GM12801 (cell line): ENCODE measurements around the gene CASP5.

Experiments used
- TF ChIP-seq, protein P1 (sequence below): IDR thresholded peaks from one replicate; pipeline ENCODE4 v1.5.1; 2011; ENCODE audit warnings: control low read depth; ENCODE audit not compliant: insufficient read length; ENCODE audit errors: extremely low read depth

Gene CASP5

GRCh38 chr11:105034813-105035620 is 12.0 kb upstream of the CASP5 start, which contains the start of gene CASP1:
Gene CASP1, minus strand, starts transcription at chr11:105035144. Its CDS starts 31 bp downstream, at chr11:105035113.
- TF ChIP-seq, protein P1, sequence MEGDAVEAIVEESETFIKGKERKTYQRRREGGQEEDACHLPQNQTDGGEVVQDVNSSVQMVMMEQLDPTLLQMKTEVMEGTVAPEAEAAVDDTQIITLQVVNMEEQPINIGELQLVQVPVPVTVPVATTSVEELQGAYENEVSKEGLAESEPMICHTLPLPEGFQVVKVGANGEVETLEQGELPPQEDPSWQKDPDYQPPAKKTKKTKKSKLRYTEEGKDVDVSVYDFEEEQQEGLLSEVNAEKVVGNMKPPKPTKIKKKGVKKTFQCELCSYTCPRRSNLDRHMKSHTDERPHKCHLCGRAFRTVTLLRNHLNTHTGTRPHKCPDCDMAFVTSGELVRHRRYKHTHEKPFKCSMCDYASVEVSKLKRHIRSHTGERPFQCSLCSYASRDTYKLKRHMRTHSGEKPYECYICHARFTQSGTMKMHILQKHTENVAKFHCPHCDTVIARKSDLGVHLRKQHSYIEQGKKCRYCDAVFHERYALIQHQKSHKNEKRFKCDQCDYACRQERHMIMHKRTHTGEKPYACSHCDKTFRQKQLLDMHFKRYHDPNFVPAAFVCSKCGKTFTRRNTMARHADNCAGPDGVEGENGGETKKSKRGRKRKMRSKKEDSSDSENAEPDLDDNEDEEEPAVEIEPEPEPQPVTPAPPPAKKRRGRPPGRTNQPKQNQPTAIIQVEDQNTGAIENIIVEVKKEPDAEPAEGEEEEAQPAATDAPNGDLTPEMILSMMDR, result no peak

- TF ChIP-seq, protein P1, result no peak
Measured at GRCh38 chr11:105033781-105034180, 10.8 kb upstream of the CASP5 start.

DNA sequence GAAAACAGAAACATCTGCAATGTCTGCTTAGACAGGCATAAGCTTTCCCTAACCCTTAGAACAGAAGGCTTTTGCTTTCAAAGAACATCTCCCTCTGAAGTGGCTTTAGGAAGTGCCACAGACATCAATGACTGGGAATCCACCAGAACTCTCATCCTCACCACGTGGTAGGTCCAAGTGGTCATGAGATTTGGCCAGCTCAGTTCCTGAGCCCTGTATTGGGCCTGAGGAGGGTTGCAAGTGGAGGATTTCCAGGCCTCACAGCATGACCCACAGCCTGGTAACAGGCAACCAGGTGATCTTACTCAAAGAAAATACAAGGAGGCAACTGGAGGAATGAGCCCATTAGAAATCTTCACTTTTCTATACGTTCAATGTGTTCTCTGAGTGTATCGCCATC is 10.4 kb upstream of the CASP5 start:
- TF ChIP-seq, protein P1, result no peak

DNA sequence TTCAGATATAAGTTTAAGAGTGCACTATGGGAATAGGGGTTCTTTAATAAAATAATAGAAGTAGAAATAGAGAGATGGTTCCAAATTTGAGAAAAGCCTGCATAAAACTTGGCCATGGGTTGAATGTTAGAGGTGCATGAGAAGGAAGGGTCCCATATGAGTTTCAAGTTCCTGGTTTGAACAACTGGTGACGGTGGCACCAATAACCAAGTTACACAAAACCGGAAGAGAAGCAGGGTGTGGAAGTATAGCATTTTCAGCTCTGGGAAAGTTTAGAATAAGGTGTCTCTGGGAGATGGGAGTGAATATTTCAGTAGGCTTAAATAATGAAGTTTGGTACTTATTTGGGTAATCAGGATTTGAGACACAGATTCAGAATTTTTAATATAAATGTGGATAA is 9.5 kb upstream of the CASP5 start:
- TF ChIP-seq, protein P1, result no peak

GRCh38 chr11:105027678-105028077 is 4.7 kb upstream of the CASP5 start:
- TF ChIP-seq, protein P1, result no peak

- TF ChIP-seq, protein P1, result no peak
Measured at GRCh38 chr11:105024394-105024793, 1.4 kb upstream of the CASP5 start.

DNA sequence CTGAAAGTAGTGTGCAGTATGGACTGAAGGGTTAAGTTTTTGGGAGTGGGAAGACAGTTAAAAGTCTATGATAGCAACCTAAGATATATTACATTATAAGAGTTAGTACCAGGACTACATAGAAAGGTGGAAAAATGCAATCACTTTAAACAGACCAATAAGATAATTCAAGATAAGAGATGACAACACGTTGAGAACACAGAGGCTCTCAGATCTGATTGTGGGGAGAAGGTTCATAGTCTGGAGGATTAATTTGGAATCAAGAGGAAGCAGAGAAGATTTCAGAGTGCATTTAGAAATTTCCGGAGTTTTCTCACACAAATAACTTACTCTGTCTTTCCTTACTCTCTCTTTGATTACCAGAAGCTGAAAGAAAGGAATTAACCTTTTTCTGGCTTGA is 441 bp downstream of the CASP5 start:
- TF ChIP-seq, protein P1, result no peak
